Measurements from ENCODE around the gene TMEM128.

GRCh38 chr4:4203688-4204400 is 44.2 kb downstream of the TMEM128 start:
- no peak for TF ChIP-seq POLR2A (IDR thresholded peaks at IDR 0.05; ENCODE audit: low read length)
- TF ChIP-seq GATA1 (IDR thresholded peaks at IDR 0.05; ENCODE audit: low read depth, low read length) = no peak

Data from erythroblast (primary cell).